K562 (cell line): ENCODE results near the gene CACNA1C.

ENCODE experiments used
- ATF3 ChIP-seq, 2 experiments: fragments of 450-650 bp in 1 of 2; sonication (generic) in 1 of 2; formaldehyde crosslinking in 1 of 2; IDR thresholded peaks in 1 of 2; conservative IDR thresholded peaks in 1 of 2; 2 replicates each; pipeline versions ENCODE4 v1.6.1 to v1.8.1; 2016 to 2023; ENCODE audit warnings: mild to moderate bottlenecking in 2 of 2, moderate library complexity in 2 of 2, inconsistent platforms in 1 of 2, missing genetic modification reagents in 1 of 2
- CTCF ChIP-seq, 3 experiments: IDR thresholded peaks in 2 of 3; conservative IDR thresholded peaks in 1 of 3; 2 replicates each; pipeline ENCODE4 v1.5.1; 2011 to 2012; ENCODE audit warnings: low read length in 3 of 3, mild to moderate bottlenecking in 3 of 3, control low read depth in 2 of 3, improper control_type of control experiment in 1 of 3, inconsistent platforms in 1 of 3, low read depth in 1 of 3, mixed read lengths in 1 of 3, moderate library complexity in 1 of 3; ENCODE audit not compliant: insufficient read depth in 2 of 3
- GABPA ChIP-seq: fragments of 200-800 bp; sonication (Bioruptor generic); conservative IDR thresholded peaks from 2 replicates; pipeline ENCODE4 v1.6.1; 2016; ENCODE audit warnings: low read depth, missing genetic modification characterization, missing compliant biosample characterization
- HBP1 ChIP-seq: fragments of 450-650 bp; formaldehyde crosslinking; IDR thresholded peaks from 2 replicates; pipeline ENCODE4 v1.4.0; 2022; ENCODE audit warnings: missing genetic modification characterization
- POLR2A ChIP-seq: fragments of 450-650 bp; conservative IDR thresholded peaks from 2 replicates; pipeline ENCODE4 v1.6.1; 2016
- REST ChIP-seq, 2 experiments: fragments of 450-650 bp; formaldehyde crosslinking in 1 of 2; IDR thresholded peaks; 2 replicates each; pipeline versions ENCODE4 v1.4.0 to v1.6.1; 2014 to 2020; ENCODE audit warnings: mild to moderate bottlenecking in 2 of 2, borderline replicate concordance in 1 of 2, low read depth in 1 of 2
- TARDBP ChIP-seq: fragments of 450-650 bp; IDR thresholded peaks from 2 replicates; pipeline ENCODE4 v1.6.1; 2016
- YY1 ChIP-seq, 3 experiments: IDR thresholded peaks; 2 replicates each; pipeline ENCODE4 v1.6.1; 2011; ENCODE audit warnings: low read length in 2 of 3, mild to moderate bottlenecking in 2 of 3, moderate library complexity in 2 of 3, borderline replicate concordance in 1 of 3, control low read depth in 1 of 3, low read depth in 1 of 3; ENCODE audit not compliant: insufficient read depth in 3 of 3, insufficient replicate concordance in 2 of 3, control insufficient read depth in 1 of 3, insufficient read length in 1 of 3; ENCODE audit errors: extremely low read depth in 1 of 3
- ZBTB33 ChIP-seq: sonication (generic); formaldehyde crosslinking; IDR thresholded peaks from 2 replicates; pipeline ENCODE4 v1.8.1; 2023; ENCODE audit warnings: mild to moderate bottlenecking, missing genetic modification reagents

GRCh38 chr12:2475984-2476383 is 423.2 kb downstream of the CACNA1C start:
- TF ChIP-seq CTCF (IDR thresholded peaks at IDR 0.05 in 2 of 3, conservative IDR thresholded peaks at IDR 0.05 in 1 of 3; ENCODE audit: insufficient read depth in 2 of 3, low read depth in 1 of 3, low read length in 3 of 3) (no peak), HBP1 (CRISPR knock-in tag) (no peak), REST (IDR thresholded peaks at IDR 0.05; ENCODE audit: borderline replicate concordance) (no peak), REST (CRISPR knock-in tag; IDR thresholded peaks at IDR 0.05; ENCODE audit: low read depth) (no peak), YY1 (IDR thresholded peaks at IDR 0.05; ENCODE audit: borderline replicate concordance in 1 of 3, control insufficient read depth in 1 of 3, extremely low read depth in 1 of 3, insufficient read depth in 3 of 3, insufficient read length in 1 of 3, insufficient replicate concordance in 2 of 3, low read depth in 1 of 3, low read length in 2 of 3) (no peak), ZBTB33 (CRISPR knock-in tag) (no peak), POLR2A (no peak), GABPA (no peak), TARDBP (no peak), ATF3 (IDR thresholded peaks at IDR 0.05) (0 out of 2 replicates have a peak, but pooled peaks have one; percentile 9), ATF3 (CRISPR knock-in tag; conservative IDR thresholded peaks at IDR 0.05) (no peak)
